ENCODE results near the gene NELFA.

Gene NELFA

GRCh38 chr4:1962980-1963379 lies 45.8 kb downstream of the NELFA start:
- WGBS, 2 donors (ENCODE audit: extremely low coverage in 2 of 2, insufficient read length in 2 of 2, insufficient replicate concordance in 1 of 2), result no CpG with 5 or more reads among the region's 4 CpGs
- H2AK5ac ChIP-seq (ENCODE audit: low read depth, low read length), result no peak overlapping the region
- no peak overlapping the region for H2BK5ac ChIP-seq (ENCODE audit: low read length)
- H3K4me3 ChIP-seq (ENCODE audit: low read length in 2 of 2), result no peak overlapping the region
- no peak overlapping the region for H3K9ac ChIP-seq (ENCODE audit: low read depth, low read length, poor library complexity)
- no peak overlapping the region for H4K8ac ChIP-seq (ENCODE audit: low read depth, low read length)
- peaks cover 2% of the 10 kb centered on the region for H3K79me1 ChIP-seq (ENCODE audit: low read depth, low read length)
- no peak overlapping the region for H2AFZ ChIP-seq (ENCODE audit: low read length)
- no peak for DNase-seq (ENCODE audit: low spot score)
- H3K36me3 ChIP-seq (replicated peaks in 1 of 2; ENCODE audit: control insufficient read depth in 2 of 2, insufficient read depth in 2 of 2, low read length in 2 of 2), result peaks cover 54 to 97% of the 10 kb centered on the region in 2 donors
- H2BK15ac ChIP-seq (ENCODE audit: low read length), result no peak overlapping the region
- H3K14ac ChIP-seq (ENCODE audit: low read length), result no peak overlapping the region
- H3K27ac ChIP-seq (replicated peaks; ENCODE audit: low read length), result no peak overlapping the region
- H2BK12ac ChIP-seq (ENCODE audit: low read length), result no peak overlapping the region
- peaks cover 0 to 4% of the 10 kb centered on the region in 2 donors for H3K4me1 ChIP-seq (ENCODE audit: control insufficient read depth in 2 of 2, insufficient read depth in 1 of 2, low read depth in 1 of 2, low read length in 2 of 2)
- H2BK120ac ChIP-seq (ENCODE audit: low read depth, low read length), result no peak overlapping the region
- H3K4ac ChIP-seq (ENCODE audit: low read length), result no peak overlapping the region
- no peaks in the 10 kb centered on the region for H3K9me3 ChIP-seq (replicated peaks in 1 of 2; ENCODE audit: control insufficient read depth in 2 of 2, insufficient read depth in 1 of 2, low read depth in 1 of 2, low read length in 2 of 2)
- no peak overlapping the region for H3K4me2 ChIP-seq (ENCODE audit: insufficient read depth, low read length, poor library complexity, severe bottlenecking)
- no peaks in the 10 kb centered on the region for H3K27me3 ChIP-seq (ENCODE audit: control insufficient read depth in 3 of 3, insufficient read depth in 3 of 3, low read depth in 1 of 3, low read length in 3 of 3)
- no peak overlapping the region for H3K23ac ChIP-seq (ENCODE audit: low read depth, low read length, poor library complexity)
- H3K18ac ChIP-seq (ENCODE audit: low read length), result no peak overlapping the region
- no peak overlapping the region for H4K91ac ChIP-seq (ENCODE audit: low read depth, low read length, poor library complexity)

GRCh38 chr4:1961563-1961962 lies 47.2 kb downstream of the NELFA start:
- Histone ChIP-seq H3K4me1 (ENCODE audit: control insufficient read depth in 2 of 2, insufficient read depth in 1 of 2, low read depth in 1 of 2, low read length in 2 of 2) (peaks cover 0 to 4% of the 10 kb centered on the region in 2 donors), H2BK12ac (ENCODE audit: low read length) (no peak overlapping the region), H3K14ac (ENCODE audit: low read length) (no peak overlapping the region), H4K8ac (ENCODE audit: low read depth, low read length) (no peak overlapping the region), H2BK15ac (ENCODE audit: low read length) (no peak overlapping the region), H3K79me1 (ENCODE audit: low read depth, low read length) (peaks cover 3% of the 10 kb centered on the region), H2BK120ac (ENCODE audit: low read depth, low read length) (no peak overlapping the region), H3K4me3 (ENCODE audit: low read length in 2 of 2) (no peak overlapping the region), H2AFZ (ENCODE audit: low read length) (no peak overlapping the region), H2AK5ac (ENCODE audit: low read depth, low read length) (no peak overlapping the region), H3K9ac (ENCODE audit: low read depth, low read length, poor library complexity) (no peak overlapping the region), H3K36me3 (replicated peaks in 1 of 2; ENCODE audit: control insufficient read depth in 2 of 2, insufficient read depth in 2 of 2, low read length in 2 of 2) (peaks cover 58 to 98% of the 10 kb centered on the region in 2 donors), H2BK5ac (ENCODE audit: low read length) (no peak overlapping the region), H3K9me3 (replicated peaks in 1 of 2; ENCODE audit: control insufficient read depth in 2 of 2, insufficient read depth in 1 of 2, low read depth in 1 of 2, low read length in 2 of 2) (no peaks in the 10 kb centered on the region), H3K4me2 (ENCODE audit: insufficient read depth, low read length, poor library complexity, severe bottlenecking) (no peak overlapping the region), H4K91ac (ENCODE audit: low read depth, low read length, poor library complexity) (no peak overlapping the region), H3K27me3 (ENCODE audit: control insufficient read depth in 3 of 3, insufficient read depth in 3 of 3, low read depth in 1 of 3, low read length in 3 of 3) (no peaks in the 10 kb centered on the region), H3K27ac (replicated peaks; ENCODE audit: low read length) (no peak overlapping the region), H3K18ac (ENCODE audit: low read length) (no peak overlapping the region), H3K23ac (ENCODE audit: low read depth, low read length, poor library complexity) (no peak overlapping the region), H3K4ac (ENCODE audit: low read length) (no peak overlapping the region)
- WGBS, 2 donors (ENCODE audit: extremely low coverage in 2 of 2, insufficient read length in 2 of 2, insufficient replicate concordance in 1 of 2), result no CpG with 5 or more reads among the region's 4 CpGs
- DNase-seq (ENCODE audit: low spot score), result no peak

GRCh38 chr4:1961038-1961437 lies 47.7 kb downstream of the NELFA start:
- no peak overlapping the region for H3K14ac ChIP-seq (ENCODE audit: low read length)
- H3K4me1 ChIP-seq (ENCODE audit: control insufficient read depth in 2 of 2, insufficient read depth in 1 of 2, low read depth in 1 of 2, low read length in 2 of 2), result peaks cover 0 to 4% of the 10 kb centered on the region in 2 donors
- H3K18ac ChIP-seq (ENCODE audit: low read length), result no peak overlapping the region
- H3K79me1 ChIP-seq (ENCODE audit: low read depth, low read length), result peaks cover 5% of the 10 kb centered on the region
- no peaks in the 10 kb centered on the region for H3K9me3 ChIP-seq (replicated peaks in 1 of 2; ENCODE audit: control insufficient read depth in 2 of 2, insufficient read depth in 1 of 2, low read depth in 1 of 2, low read length in 2 of 2)
- no peak overlapping the region for H2BK5ac ChIP-seq (ENCODE audit: low read length)
- no peak overlapping the region for H2BK15ac ChIP-seq (ENCODE audit: low read length)
- no peak overlapping the region for H2AK5ac ChIP-seq (ENCODE audit: low read depth, low read length)
- no peak overlapping the region for H3K27ac ChIP-seq (replicated peaks; ENCODE audit: low read length)
- peaks cover 61 to 99% of the 10 kb centered on the region in 2 donors for H3K36me3 ChIP-seq (replicated peaks in 1 of 2; ENCODE audit: control insufficient read depth in 2 of 2, insufficient read depth in 2 of 2, low read length in 2 of 2)
- no peak overlapping the region for H2BK120ac ChIP-seq (ENCODE audit: low read depth, low read length)
- no peak overlapping the region for H3K9ac ChIP-seq (ENCODE audit: low read depth, low read length, poor library complexity)
- no CpG with 5 or more reads among the region's 15 CpGs for whole genome bisulfite sequencing, 2 donors (ENCODE audit: extremely low coverage in 2 of 2, insufficient read length in 2 of 2, insufficient replicate concordance in 1 of 2)
- H2BK12ac ChIP-seq (ENCODE audit: low read length), result no peak overlapping the region
- no peak for DNase-seq (ENCODE audit: low spot score)
- H3K27me3 ChIP-seq (ENCODE audit: control insufficient read depth in 3 of 3, insufficient read depth in 3 of 3, low read depth in 1 of 3, low read length in 3 of 3), result no peaks in the 10 kb centered on the region
- no peak overlapping the region for H3K4me2 ChIP-seq (ENCODE audit: insufficient read depth, low read length, poor library complexity, severe bottlenecking)
- H4K91ac ChIP-seq (ENCODE audit: low read depth, low read length, poor library complexity), result no peak overlapping the region
- H4K8ac ChIP-seq (ENCODE audit: low read depth, low read length), result no peak overlapping the region
- no peak overlapping the region for H3K4me3 ChIP-seq (ENCODE audit: low read length in 2 of 2)
- no peak overlapping the region for H2AFZ ChIP-seq (ENCODE audit: low read length)
- H3K23ac ChIP-seq (ENCODE audit: low read depth, low read length, poor library complexity), result no peak overlapping the region
- no peak overlapping the region for H3K4ac ChIP-seq (ENCODE audit: low read length)

- no peak overlapping the region for H4K8ac ChIP-seq (ENCODE audit: low read depth, low read length)
- H3K14ac ChIP-seq (ENCODE audit: low read length), result no peak overlapping the region
- H2BK15ac ChIP-seq (ENCODE audit: low read length), result no peak overlapping the region
- H3K23ac ChIP-seq (ENCODE audit: low read depth, low read length, poor library complexity), result no peak overlapping the region
- H3K9ac ChIP-seq (ENCODE audit: low read depth, low read length, poor library complexity), result no peak overlapping the region
- H3K36me3 ChIP-seq (replicated peaks in 1 of 2; ENCODE audit: control insufficient read depth in 2 of 2, insufficient read depth in 2 of 2, low read length in 2 of 2), result peaks cover 60 to 99% of the 10 kb centered on the region in 2 donors
- no peak overlapping the region for H3K4ac ChIP-seq (ENCODE audit: low read length)
- H2BK5ac ChIP-seq (ENCODE audit: low read length), result no peak overlapping the region
- no CpG with 5 or more reads among the region's 7 CpGs for WGBS, 2 donors (ENCODE audit: extremely low coverage in 2 of 2, insufficient read length in 2 of 2, insufficient replicate concordance in 1 of 2)
- no peak overlapping the region for H3K18ac ChIP-seq (ENCODE audit: low read length)
- no peak for DNase-seq (ENCODE audit: low spot score)
- H2BK12ac ChIP-seq (ENCODE audit: low read length), result no peak overlapping the region
- H3K27me3 ChIP-seq (ENCODE audit: control insufficient read depth in 3 of 3, insufficient read depth in 3 of 3, low read depth in 1 of 3, low read length in 3 of 3), result no peaks in the 10 kb centered on the region
- H2AK5ac ChIP-seq (ENCODE audit: low read depth, low read length), result no peak overlapping the region
- H3K27ac ChIP-seq (replicated peaks; ENCODE audit: low read length), result no peak overlapping the region
- H3K4me3 ChIP-seq (ENCODE audit: low read length in 2 of 2), result no peak overlapping the region
- no peak overlapping the region for H2BK120ac ChIP-seq (ENCODE audit: low read depth, low read length)
- no peaks in the 10 kb centered on the region for H3K9me3 ChIP-seq (replicated peaks in 1 of 2; ENCODE audit: control insufficient read depth in 2 of 2, insufficient read depth in 1 of 2, low read depth in 1 of 2, low read length in 2 of 2)
- no peak overlapping the region for H4K91ac ChIP-seq (ENCODE audit: low read depth, low read length, poor library complexity)
- no peak overlapping the region for H3K4me2 ChIP-seq (ENCODE audit: insufficient read depth, low read length, poor library complexity, severe bottlenecking)
- peaks cover 0 to 4% of the 10 kb centered on the region in 2 donors for H3K4me1 ChIP-seq (ENCODE audit: control insufficient read depth in 2 of 2, insufficient read depth in 1 of 2, low read depth in 1 of 2, low read length in 2 of 2)
- H2AFZ ChIP-seq (ENCODE audit: low read length), result no peak overlapping the region
- peaks cover 5% of the 10 kb centered on the region for H3K79me1 ChIP-seq (ENCODE audit: low read depth, low read length)
Observed at GRCh38 chr4:1960170-1960825, 48.5 kb downstream of the NELFA start.
